Gastroesophageal sphincter (tissue), 4 donors: ENCODE results near the gene TMEM207. TPM values are rescaled to one million over a fixed set of nuclear protein-coding genes. Genes with fewer than 3 reads are reported as not detected.

Source experiments
- total RNA-seq, 4 donors: library from RNA; depleted of rRNA; stranded (reverse); fragments of >200 nt; gene quantifications; one replicate each; pipeline ENCODE4 v1.1.0, GENCODE V29; 2016

TMEM207 gene
- total RNA-seq, 4 donors from 2014 or later = not detected

Other genes with a start within 250 kb of the TMEM207 start
- 1 to 10 TPM in 2 of 4 donors, under 1 TPM in 2; 0.50 to 5.3 (median 1.8) TPM for gene CLDN1, start 127.5 kb downstream of the TMEM207 start, total RNA-seq
- gene CLDN16, start 61.7 kb downstream of the TMEM207 start, total RNA-seq = not detected
- gene IL1RAP, start 64.2 kb upstream of the TMEM207 start, total RNA-seq = 10 to 100 TPM in 1 of 4 donors, 1 to 10 TPM in 3; 3.2 to 11.0 (median 5.0) TPM